Spleen (tissue), 11 donors: ENCODE measurements around the gene SCIN. TPM values are rescaled to one million over a fixed set of nuclear protein-coding genes. Genes with fewer than 3 reads are reported as not detected.

Experiments
- DNase-seq: peaks from one replicate; pipeline ENCODE4 v3.0.0-alpha.2; 2020
- H3K27ac ChIP-seq, 8 donors: fragments of 200-600 bp; sonication (generic) in 7 of 8; 1 replicate in 4 of 8; 2 replicates in 4 of 8; pipeline versions ENCODE4 v1.5.0 to v1.8.0; 2016 to 2021; ENCODE audit warnings: inconsistent platforms in 4 of 8, mild to moderate bottlenecking in 4 of 8, moderate library complexity in 1 of 8
- H3K27me3 ChIP-seq, 7 donors: fragments of 200-600 bp; sonication (generic) in 6 of 7; replicated peaks in 1 of 7; 1 replicate in 4 of 7; 2 replicates in 3 of 7; pipeline versions ENCODE4 v1.5.0 to v1.8.0; 2016 to 2021; ENCODE audit warnings: inconsistent platforms in 3 of 7, mild to moderate bottlenecking in 1 of 7
- H3K36me3 ChIP-seq, 6 donors: fragments of 200-600 bp; sonication (generic) in 5 of 6; 1 replicate in 4 of 6; 2 replicates in 2 of 6; pipeline versions ENCODE4 v1.5.0 to v1.8.0; 2016 to 2021; ENCODE audit warnings: inconsistent platforms in 2 of 6
- H3K4me1 ChIP-seq, 6 donors: fragments of 200-600 bp; sonication (generic) in 5 of 6; 1 replicate in 3 of 6; 2 replicates in 3 of 6; pipeline versions ENCODE4 v1.5.0 to v1.8.0; 2016 to 2021; ENCODE audit warnings: inconsistent platforms in 3 of 6
- H3K4me3 ChIP-seq, 8 donors: fragments of 200-600 bp; sonication (generic) in 7 of 8; 1 replicate in 4 of 8; 2 replicates in 4 of 8; pipeline versions ENCODE4 v1.5.0 to v1.8.0; 2016 to 2021; ENCODE audit warnings: inconsistent platforms in 4 of 8, mild to moderate bottlenecking in 4 of 8, moderate library complexity in 2 of 8
- H3K9me3 ChIP-seq, 8 donors: fragments of 200-600 bp; sonication (generic) in 7 of 8; 1 replicate in 4 of 8; 2 replicates in 4 of 8; pipeline versions ENCODE4 v1.5.0 to v1.8.0; 2016 to 2021; ENCODE audit warnings: inconsistent platforms in 4 of 8
- CTCF ChIP-seq, 11 experiments: fragments of 200-600 bp in 7 of 11; fragments of 450-650 bp in 4 of 11; sonication (generic) in 4 of 11; IDR thresholded peaks in 8 of 11; conservative IDR thresholded peaks in 3 of 11; 1 replicate in 7 of 11; 2 replicates in 4 of 11; pipeline versions ENCODE4 v1.4.0 to v1.8.0; 2016 to 2021; ENCODE audit warnings: antibody characterized with exemption in 11 of 11, inconsistent platforms in 4 of 11, mild to moderate bottlenecking in 1 of 11
- POLR2A ChIP-seq, 3 donors: fragments of 450-650 bp; IDR thresholded peaks; one replicate each; pipeline ENCODE4 v1.5.1; 2017; ENCODE audit warnings: antibody characterized with exemption in 3 of 3, mild to moderate bottlenecking in 1 of 3
- POLR2AphosphoS5 ChIP-seq, 3 donors: sonication (generic); formaldehyde crosslinking; IDR thresholded peaks; one replicate each; pipeline ENCODE4 v1.5.1; 2017; ENCODE audit warnings: antibody characterized with exemption in 3 of 3
- WGBS, 5 donors: extraction: QIAGEN DNeasy Blood & Tissue Kit in 3 of 5; methylation state at CpG; one replicate each; pipeline versions ENCODE4 v1.1.5 to v1.1.7; 2013 to 2018; 5-methylcytosine and 5-hydroxymethylcytosine counted together
- intact Hi-C: fragments of 100-400 bp; cut with DNase I; formaldehyde crosslinking; loops from one replicate; pipeline ENCODE4 v1.15.0; 2023; ENCODE audit warnings: low total_unique reads
- polyA plus RNA-seq, 3 donors: library from polyadenylated mRNA; stranded (reverse); fragments of 200-250 nt; gene quantifications; one replicate each; pipeline ENCODE4 v1.2.1, GENCODE V29; 2013
- total RNA-seq, 7 donors: library from RNA; depleted of rRNA in 3 of 7; stranded (reverse); fragments of >200 nt in 3 of 7; fragmentation: NEBNext Ultra II Directional in 4 of 7; extraction: Animal tissue kit (Norgen Biotek cat#: 25700) in 4 of 7; gene quantifications; one replicate each; pipeline versions ENCODE4 v1.1.0 to v1.2.1, GENCODE V29; 2016 to 2021
- donor health status: healthy with polysubstance abuse.
- donor health status: DM: no; HTN: no; CAD: no; lungs with moderate emphysema.
- donor health status: DM: no; HTN: no; CAD: no.
- donor health status: Bipolar disorder and iron deficiency.
- donor health status: healthy.
- donor health status: DM: no; HTN: no; CAD: no.
- donor health status: DM: yes; HTN: yes; CAD: no.

SCIN gene
- total and polyA plus RNA-seq, 10 donors, result 0.07 to 1.4 (median 0.27) TPM; not detected in 1

DNA sequence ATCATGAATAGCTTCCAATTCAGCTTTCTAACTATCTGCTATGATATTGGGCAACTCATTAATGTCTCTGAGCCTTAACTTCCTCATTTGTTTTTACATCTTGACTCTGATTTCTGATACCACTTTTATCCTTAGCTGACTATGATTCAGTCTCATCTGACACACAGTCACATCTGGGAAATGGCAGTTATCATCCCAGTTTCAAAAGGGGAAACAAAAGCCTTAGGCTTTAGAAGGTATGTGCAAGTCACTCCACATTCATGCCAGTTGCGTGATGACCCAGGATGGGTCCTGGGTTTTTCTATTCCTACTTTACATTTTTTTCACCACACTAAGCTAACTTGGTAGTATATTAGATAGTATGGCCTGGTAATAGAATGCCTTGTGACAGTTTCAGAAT is 12.7 kb downstream of the SCIN start:
- Histone ChIP-seq H3K27ac (no peak overlapping the region), H3K27me3 (no peaks in the 10 kb centered on the region), H3K9me3 (no peaks in the 10 kb centered on the region), H3K36me3 (no peaks in the 10 kb centered on the region), H3K4me3 (no peak overlapping the region), H3K4me1 (peaks cover 0 to 14% (median 0%) of the 10 kb centered on the region in 6 donors)
- intact Hi-C loops, result no loop called here
- WGBS, 5 donors, result 73 to 88% (median 87%) methylated on average over 1 of the region's 1 CpG
- no peak for DNase-seq
- TF ChIP-seq POLR2AphosphoS5 (IDR thresholded peaks at IDR 0.05) (no peak), CTCF (IDR thresholded peaks at IDR 0.05 in 8 of 11, conservative IDR thresholded peaks at IDR 0.05 in 3 of 11) (no peak), POLR2A (IDR thresholded peaks at IDR 0.05) (no peak)

DNA sequence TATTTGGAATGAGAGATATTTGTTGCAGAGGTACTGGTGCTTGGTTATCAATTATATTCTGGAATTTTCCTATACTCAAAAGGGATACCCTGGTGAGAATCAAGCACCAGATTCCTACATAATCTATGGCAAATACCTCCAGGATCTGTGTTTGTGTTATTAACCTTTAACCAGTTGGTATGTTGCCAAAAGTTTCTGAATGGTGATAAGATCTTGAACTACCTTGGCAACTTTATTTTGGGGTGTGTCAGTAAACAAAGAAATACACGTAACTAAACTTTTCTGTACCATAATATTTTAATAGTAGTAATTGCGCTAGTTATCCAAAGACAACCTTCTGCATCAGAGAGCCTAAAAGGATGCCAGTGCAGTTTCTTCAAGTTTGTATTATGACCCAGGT is 13.4 kb downstream of the SCIN start:
- intact Hi-C loops, result no loop called here
- WGBS, 5 donors, result 82 to 90% (median 86%) methylated on average over 2 of the region's 2 CpGs
- peaks cover 0 to 14% (median 0%) of the 10 kb centered on the region in 6 donors for H3K4me1 ChIP-seq
- DNase-seq, result no peak
- no peak for TF ChIP-seq POLR2A (IDR thresholded peaks at IDR 0.05)
- no peak for TF ChIP-seq POLR2AphosphoS5 (IDR thresholded peaks at IDR 0.05)
- no peak for TF ChIP-seq CTCF (IDR thresholded peaks at IDR 0.05 in 8 of 11, conservative IDR thresholded peaks at IDR 0.05 in 3 of 11)
- no peak overlapping the region for H3K27ac ChIP-seq
- no peak overlapping the region for H3K4me3 ChIP-seq
- H3K9me3 ChIP-seq, result no peaks in the 10 kb centered on the region
- H3K36me3 ChIP-seq, result no peaks in the 10 kb centered on the region
- no peaks in the 10 kb centered on the region for H3K27me3 ChIP-seq

GRCh38 chr7:12584930-12585329 is 14.4 kb downstream of the SCIN start:
- TF ChIP-seq CTCF (IDR thresholded peaks at IDR 0.05 in 8 of 11, conservative IDR thresholded peaks at IDR 0.05 in 3 of 11) (no peak), POLR2A (IDR thresholded peaks at IDR 0.05) (no peak), POLR2AphosphoS5 (IDR thresholded peaks at IDR 0.05) (no peak)
- DNase-seq, result no peak
- WGBS, 5 donors, result 20 to 37% (median 25%) methylated on average over 7 of the region's 7 CpGs
- Histone ChIP-seq H3K27ac (no peak overlapping the region), H3K4me3 (no peak overlapping the region), H3K4me1 (peaks cover 0 to 14% (median 0%) of the 10 kb centered on the region in 6 donors), H3K27me3 (no peaks in the 10 kb centered on the region), H3K9me3 (no peaks in the 10 kb centered on the region), H3K36me3 (no peaks in the 10 kb centered on the region)
- intact Hi-C loops, result no loop called here

DNA sequence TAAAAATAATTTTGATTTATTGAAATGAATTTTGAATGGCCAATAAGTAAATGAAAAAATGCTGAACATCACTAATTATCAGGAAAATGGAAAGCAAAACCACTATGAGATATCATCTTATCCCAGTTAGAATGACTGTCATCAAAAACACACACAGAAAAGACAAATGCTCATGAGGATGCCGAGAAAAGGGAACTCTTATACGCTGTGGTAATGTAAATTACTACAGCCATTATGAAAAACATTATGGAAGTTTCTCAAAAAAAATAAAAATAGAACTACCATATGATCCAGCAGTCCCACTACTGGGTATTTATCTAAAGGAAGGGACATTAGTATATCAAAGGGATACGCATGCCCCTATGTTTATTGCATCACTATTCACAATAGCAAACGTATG is 15.8 kb downstream of the SCIN start:
- H3K4me1 ChIP-seq, result peaks cover 0 to 14% (median 0%) of the 10 kb centered on the region in 6 donors
- H3K27me3 ChIP-seq, result no peaks in the 10 kb centered on the region
- TF ChIP-seq POLR2AphosphoS5 (IDR thresholded peaks at IDR 0.05), result no peak
- TF ChIP-seq CTCF (IDR thresholded peaks at IDR 0.05 in 8 of 11, conservative IDR thresholded peaks at IDR 0.05 in 3 of 11), result no peak
- no peak for TF ChIP-seq POLR2A (IDR thresholded peaks at IDR 0.05)
- no peak overlapping the region for H3K4me3 ChIP-seq
- intact Hi-C loops, result no loop called here
- 73 to 89% (median 76%) methylated on average over 4 of the region's 4 CpGs for WGBS, 5 donors
- H3K27ac ChIP-seq, result no peak overlapping the region
- DNase-seq, result no peak
- H3K9me3 ChIP-seq, result no peaks in the 10 kb centered on the region
- no peaks in the 10 kb centered on the region for H3K36me3 ChIP-seq
